Glutamatergic neuron (in vitro differentiated cells): ENCODE data around the gene UBAC1. TPM values are rescaled to one million over a fixed set of nuclear protein-coding genes. Genes with fewer than 3 reads are reported as not detected.

Experiments used
- DNase-seq: peaks from one replicate; pipeline ENCODE4 v3.0.0; 2022
- H3K27ac Mint-ChIP-seq: one replicate; pipeline ENCODE4 v1.8.0; 2020; ENCODE audit warnings: mild to moderate bottlenecking, mixed read lengths, inconsistent platforms; ENCODE audit not compliant: unreplicated experiment
- H3K27me3 Mint-ChIP-seq: one replicate; pipeline ENCODE4 v1.8.0; 2020; ENCODE audit warnings: mild to moderate bottlenecking, moderate library complexity, mixed read lengths, inconsistent platforms; ENCODE audit not compliant: unreplicated experiment
- H3K36me3 Mint-ChIP-seq: one replicate; pipeline ENCODE4 v1.8.0; 2020; ENCODE audit warnings: mild to moderate bottlenecking, mixed read lengths, inconsistent platforms; ENCODE audit not compliant: unreplicated experiment
- H3K4me1 Mint-ChIP-seq: one replicate; pipeline ENCODE4 v1.8.0; 2020; ENCODE audit warnings: mild to moderate bottlenecking, low read depth, mixed read lengths, inconsistent platforms; ENCODE audit not compliant: unreplicated experiment
- H3K4me3 Mint-ChIP-seq: one replicate; pipeline ENCODE4 v1.8.0; 2020; ENCODE audit warnings: mild to moderate bottlenecking, mixed read lengths, inconsistent platforms; ENCODE audit not compliant: unreplicated experiment
- H3K9me3 Mint-ChIP-seq: one replicate; pipeline ENCODE4 v1.8.0; 2020; ENCODE audit warnings: mild to moderate bottlenecking, moderate library complexity, mixed read lengths, inconsistent platforms; ENCODE audit not compliant: unreplicated experiment
- CTCF ChIP-seq: fragments of 200-600 bp; sonication (generic); IDR thresholded peaks from one replicate; pipeline ENCODE4 v1.5.0; 2021; ENCODE audit not compliant: partially characterized antibody, unreplicated experiment
- total RNA-seq: library from RNA; stranded (reverse); fragmentation: NEBNext Ultra II Directional; extraction: Animal tissue kit (Norgen Biotek cat#: 25700); gene quantifications from one replicate; pipeline ENCODE4 v1.2.1, GENCODE V29; 2021; ENCODE audit not compliant: unreplicated experiment

Gene UBAC1
- total RNA-seq, 1 donor from 2014 or later = 48.4 TPM

GRCh38 chr9:135991771-135992170, 30.6 kb upstream of the UBAC1 start:
- no peak for TF ChIP-seq CTCF
- Mint-ChIP-seq H3K4me3 (no peak overlapping the region), H3K9me3 (peaks cover 2% of the 10 kb centered on the region), H3K4me1 (peaks cover 13% of the 10 kb centered on the region), H3K27ac (peak overlapping the region; percentile 43), H3K36me3 (no peaks in the 10 kb centered on the region), H3K27me3 (no peaks in the 10 kb centered on the region)
- no peak for DNase-seq

GRCh38 chr9:135990468-135991429, 29.6 kb upstream of the UBAC1 start:
- Mint-ChIP-seq H3K4me3 (no peak overlapping the region), H3K4me1 (peaks cover 9% of the 10 kb centered on the region), H3K36me3 (no peaks in the 10 kb centered on the region), H3K27me3 (no peaks in the 10 kb centered on the region), H3K27ac (peak overlapping the region; percentile 43), H3K9me3 (peaks cover 2% of the 10 kb centered on the region)
- TF ChIP-seq CTCF = no peak
- DNase-seq = peak; percentile 64

GRCh38 chr9:135989722-135990467, 28.7 kb upstream of the UBAC1 start:
- H3K4me1 Mint-ChIP-seq = peaks cover 8% of the 10 kb centered on the region

GRCh38 chr9:135989157-135989556, 28.0 kb upstream of the UBAC1 start:
- H3K27ac Mint-ChIP-seq = no peak overlapping the region
- no peaks in the 10 kb centered on the region for H3K27me3 Mint-ChIP-seq
- no peak overlapping the region for H3K4me3 Mint-ChIP-seq
- DNase-seq = no peak
- H3K4me1 Mint-ChIP-seq = peaks cover 4% of the 10 kb centered on the region
- peaks cover 2% of the 10 kb centered on the region for H3K9me3 Mint-ChIP-seq
- TF ChIP-seq CTCF = peak; percentile 16
- H3K36me3 Mint-ChIP-seq = no peaks in the 10 kb centered on the region

More at GRCh38 chr9:135989722-135990467, 28.7 kb upstream of the UBAC1 start:
- no peaks in the 10 kb centered on the region for H3K36me3 Mint-ChIP-seq
- no peak for TF ChIP-seq CTCF
- H3K9me3 Mint-ChIP-seq = peaks cover 2% of the 10 kb centered on the region
- no peak for DNase-seq
- no peak overlapping the region for H3K27ac Mint-ChIP-seq
- H3K27me3 Mint-ChIP-seq = no peaks in the 10 kb centered on the region
- no peak overlapping the region for H3K4me3 Mint-ChIP-seq
